Subcutaneous adipose tissue (tissue), 4 donors: Measurements from ENCODE around the gene STEEP1. TPM values are rescaled to one million over a fixed set of nuclear protein-coding genes. Genes with fewer than 3 reads are reported as not detected.

Experiments
- CTCF ChIP-seq: fragments of 450-650 bp; IDR thresholded peaks from one replicate; pipeline ENCODE4 v1.5.1; 2016; ENCODE audit warnings: low read depth, mild to moderate bottlenecking, control low read depth, antibody characterized with exemption, moderate library complexity
- total RNA-seq, 4 donors: library from RNA; depleted of rRNA; stranded (reverse); fragments of >200 nt; gene quantifications; one replicate each; pipeline ENCODE4 v1.1.0, GENCODE V29; 2016

Gene STEEP1
- total RNA-seq, 4 donors from 2014 or later, result 23.5 to 50.1 (median 32.6) TPM

- no peak for TF ChIP-seq CTCF
Measured at GRCh38 chrX:119503484-119503861, 61.7 kb downstream of the STEEP1 start.

- no peak for TF ChIP-seq CTCF
Measured at GRCh38 chrX:119502727-119503483, 62.3 kb downstream of the STEEP1 start.

GRCh38 chrX:119501511-119502148 lies 63.6 kb downstream of the STEEP1 start:
- TF ChIP-seq CTCF, result no peak

- TF ChIP-seq CTCF, result no peak
Measured at GRCh38 chrX:119500061-119500800, 65.0 kb downstream of the STEEP1 start.

- no peak for TF ChIP-seq CTCF
Measured at GRCh38 chrX:119497185-119497584, 68.0 kb downstream of the STEEP1 start.

GRCh38 chrX:119495734-119496726 lies 69.2 kb downstream of the STEEP1 start:
- no peak for TF ChIP-seq CTCF
